HG03039 (cell line): Measurements from ENCODE around the gene HHAT.
"Not testable (repeated sequence)": the region's sequence is repeated elsewhere in the genome, so short reads cannot be mapped to it uniquely, and the experiment has no call there.

ENCODE experiments used
- ATAC-seq: cut with Tn5 transposase; IDR thresholded peaks from one replicate; pipeline ENCODE4 v1.9.1; 2021; ENCODE audit warnings: mild to moderate bottlenecking, moderate library complexity; ENCODE audit not compliant: unreplicated experiment

Gene HHAT

GRCh38 chr1:210385228-210385627 is 56.5 kb downstream of the HHAT start:
- no peak for ATAC-seq

- no peak for ATAC-seq
These were observed 65.6 kb downstream of the HHAT start for GRCh38 chr1:210394281-210394821.

DNA sequence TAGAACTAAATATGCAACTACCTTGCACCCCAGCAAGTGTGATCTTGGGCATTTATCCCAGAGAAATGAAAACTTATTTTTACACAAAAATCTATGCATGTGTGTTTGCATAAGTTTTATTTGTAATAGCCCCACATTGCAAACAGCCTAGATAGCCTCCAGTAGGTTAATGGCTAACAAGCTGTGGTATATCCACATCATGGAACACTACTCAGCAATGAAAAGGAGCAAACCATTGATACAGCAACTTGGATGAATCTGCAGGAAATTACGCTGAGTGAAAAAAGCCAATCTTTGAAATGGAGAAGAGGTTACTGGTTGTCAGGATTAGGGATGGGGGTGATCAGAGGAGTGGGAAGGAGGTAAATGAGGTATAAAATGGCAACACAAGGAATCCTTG is 67.8 kb downstream of the HHAT start:
- ATAC-seq: no peak

DNA sequence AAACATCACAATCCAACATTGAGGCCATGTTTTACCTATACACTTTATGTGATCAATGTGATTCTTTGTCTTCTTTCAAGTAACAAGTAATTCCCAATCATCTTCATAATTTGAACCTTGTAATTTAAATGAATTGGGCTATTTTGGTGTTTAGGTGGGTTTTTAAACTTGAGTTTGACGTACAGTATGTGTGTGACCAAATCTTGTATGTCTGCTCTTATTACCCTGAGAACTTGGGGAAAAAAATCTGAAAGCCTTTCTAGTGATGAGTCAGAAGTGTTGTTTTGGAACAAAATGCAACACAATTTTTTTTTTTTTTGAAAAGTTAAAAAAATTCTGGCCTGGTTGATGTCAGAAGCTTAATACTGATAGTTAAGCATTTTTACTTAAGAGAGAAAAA is 68.5 kb downstream of the HHAT start:
- ATAC-seq: no peak

DNA sequence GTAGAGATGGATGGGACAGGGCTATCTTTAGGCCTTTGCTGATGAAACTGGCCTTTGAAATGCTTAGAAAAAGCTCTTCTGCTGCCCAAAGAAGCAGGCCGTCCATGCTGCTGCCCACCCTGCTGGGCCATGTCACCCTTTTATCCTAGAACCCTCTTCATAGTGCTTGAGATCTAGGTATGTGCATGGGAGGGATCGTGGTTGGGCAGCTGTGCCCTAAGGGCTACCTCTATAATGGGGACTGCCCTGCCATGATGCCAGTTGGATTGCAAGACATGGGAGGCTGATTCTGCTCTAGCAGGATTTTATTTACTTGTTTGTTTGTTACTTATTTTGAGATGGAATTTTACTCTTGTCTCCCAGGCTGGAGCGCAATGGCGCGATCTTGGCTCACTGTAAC is 69.0 kb downstream of the HHAT start:
- no peak for ATAC-seq

DNA sequence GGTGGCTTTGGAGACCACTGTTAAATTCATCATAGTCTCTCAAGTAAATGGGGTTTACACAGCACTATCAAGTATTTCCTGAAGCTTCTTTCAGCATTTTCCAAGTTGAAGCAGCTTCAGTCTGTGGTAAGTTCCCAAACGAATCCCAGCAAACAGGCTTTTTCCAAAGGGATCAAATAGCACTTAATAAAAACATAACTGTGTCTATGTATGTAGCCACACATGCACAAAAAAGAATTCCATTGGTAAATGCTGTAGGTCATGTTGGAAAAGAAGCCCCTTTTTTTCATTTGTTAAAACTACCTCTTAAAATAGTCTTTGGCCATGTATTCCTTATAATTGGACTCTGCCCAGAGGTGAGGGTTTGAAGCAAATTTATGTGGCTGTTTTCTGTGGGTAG is 69.8 kb downstream of the HHAT start:
- no peak for ATAC-seq

- peak; percentile 87 for ATAC-seq
These were observed 71.5 kb downstream of the HHAT start for GRCh38 chr1:210400043-210400840.

- ATAC-seq: no peak
These were observed 73.9 kb downstream of the HHAT start for GRCh38 chr1:210402560-210402959.

DNA sequence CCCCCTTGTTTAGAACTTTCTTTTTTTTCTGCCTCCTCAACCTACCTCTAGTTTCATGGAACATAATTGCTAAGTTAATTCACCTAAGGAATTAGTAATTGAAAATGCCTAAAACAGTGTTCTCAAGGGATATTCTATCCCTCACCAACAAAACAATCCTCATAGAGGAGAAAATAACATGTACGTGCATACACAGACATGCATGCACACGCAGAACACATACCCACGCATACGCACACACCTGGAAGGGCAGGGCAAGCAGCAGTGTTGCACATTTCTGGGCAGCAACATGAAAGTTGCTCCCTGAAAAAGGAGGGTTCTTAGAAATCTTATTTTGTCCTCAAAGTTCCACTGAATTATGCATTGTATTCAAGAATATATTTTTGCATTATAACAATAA is 76.6 kb downstream of the HHAT start:
- ATAC-seq: no peak

- ATAC-seq: not testable (repeated sequence)
These were observed 77.6 kb downstream of the HHAT start for GRCh38 chr1:210406341-210406740.

- peak; percentile 70 for ATAC-seq
These were observed 78.6 kb downstream of the HHAT start for GRCh38 chr1:210407207-210407886.

DNA sequence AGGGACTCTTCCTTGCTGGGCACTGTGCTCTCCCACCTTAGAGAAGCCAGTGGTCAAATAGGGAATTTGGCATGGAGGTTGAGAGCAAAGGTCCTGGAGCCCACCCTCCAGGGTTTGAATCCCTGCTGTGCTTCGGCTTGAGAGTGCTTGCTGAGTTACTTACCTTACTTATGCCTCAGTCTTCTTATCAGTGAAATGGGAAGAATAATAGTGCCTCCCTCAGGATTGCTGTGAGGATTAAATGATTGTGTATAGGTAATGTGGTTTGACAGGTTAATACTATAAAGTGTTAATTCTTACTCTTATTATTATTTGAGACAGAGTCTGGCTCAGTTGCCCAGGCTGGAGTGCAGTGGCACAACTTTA is 79.2 kb downstream of the HHAT start:
- no peak for ATAC-seq

GRCh38 chr1:210412240-210412639 is 83.5 kb downstream of the HHAT start:
- ATAC-seq: no peak

DNA sequence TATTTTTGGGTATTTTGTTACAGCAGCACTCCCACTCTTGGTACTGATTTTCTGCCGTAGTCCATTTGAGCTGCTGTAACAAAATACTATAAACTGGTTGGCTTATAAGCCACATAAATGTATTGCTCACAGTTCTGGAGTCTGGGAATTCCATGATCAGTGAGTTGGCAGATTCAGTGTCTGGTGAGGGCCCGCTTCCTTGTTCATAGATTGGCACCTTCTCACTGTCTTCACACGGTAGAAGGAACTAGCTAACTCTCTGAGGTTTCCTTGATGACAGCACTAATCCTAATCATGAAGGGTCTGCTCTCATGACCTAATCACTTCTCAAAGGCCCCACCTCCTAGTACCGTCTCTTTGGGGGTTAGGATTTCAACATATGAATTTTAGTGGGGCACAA is 85.2 kb downstream of the HHAT start:
- no peak for ATAC-seq

- no peak for ATAC-seq
These were observed 87.2 kb downstream of the HHAT start for GRCh38 chr1:210415846-210416448.

- no peak for ATAC-seq
These were observed 88.0 kb downstream of the HHAT start for GRCh38 chr1:210416681-210417080.

DNA sequence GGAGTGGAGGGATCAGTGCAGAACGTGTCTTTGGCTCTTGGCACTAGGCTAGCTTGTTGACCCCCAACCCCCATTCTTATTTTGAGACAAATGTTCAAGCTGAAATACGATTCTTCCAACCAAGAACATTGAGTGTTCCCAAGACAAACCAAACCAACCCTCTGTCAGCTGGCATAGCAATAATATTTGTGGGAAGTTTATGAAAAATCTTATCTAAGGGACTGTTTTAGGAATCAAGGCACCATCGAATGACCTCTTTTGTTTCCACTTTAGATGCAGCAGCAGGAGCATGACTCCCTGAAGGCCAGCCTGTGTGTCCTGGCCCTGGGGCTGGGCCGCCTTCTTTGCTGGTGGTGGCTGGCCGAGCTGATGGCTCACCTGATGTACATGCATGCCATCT is 89.2 kb downstream of the HHAT start:
- ATAC-seq: no peak

GRCh38 chr1:210418863-210419650 is 90.4 kb downstream of the HHAT start:
- no peak for ATAC-seq

GRCh38 chr1:210426696-210427095 is 98.0 kb downstream of the HHAT start:
- ATAC-seq: not testable (repeated sequence)

DNA sequence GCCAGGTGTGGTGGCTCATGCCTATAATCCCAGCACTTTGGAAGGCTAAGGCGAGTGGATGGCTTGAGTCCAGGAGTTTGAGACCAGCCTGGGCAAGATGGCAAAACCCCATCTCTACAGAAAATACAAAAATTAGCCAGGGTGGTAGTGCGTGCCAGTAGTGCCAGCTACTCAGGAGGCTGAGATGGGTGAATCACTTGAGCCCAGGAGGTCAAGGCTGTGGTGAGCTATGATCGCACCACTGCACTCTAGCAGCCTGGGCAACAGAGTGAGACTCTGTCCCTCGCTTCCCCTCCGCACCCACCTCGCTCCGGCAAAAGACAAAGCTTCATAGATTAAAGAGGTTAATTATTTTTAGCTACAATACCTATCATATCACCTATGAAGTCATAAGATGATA is 100.0 kb downstream of the HHAT start:
- ATAC-seq: no peak

DNA sequence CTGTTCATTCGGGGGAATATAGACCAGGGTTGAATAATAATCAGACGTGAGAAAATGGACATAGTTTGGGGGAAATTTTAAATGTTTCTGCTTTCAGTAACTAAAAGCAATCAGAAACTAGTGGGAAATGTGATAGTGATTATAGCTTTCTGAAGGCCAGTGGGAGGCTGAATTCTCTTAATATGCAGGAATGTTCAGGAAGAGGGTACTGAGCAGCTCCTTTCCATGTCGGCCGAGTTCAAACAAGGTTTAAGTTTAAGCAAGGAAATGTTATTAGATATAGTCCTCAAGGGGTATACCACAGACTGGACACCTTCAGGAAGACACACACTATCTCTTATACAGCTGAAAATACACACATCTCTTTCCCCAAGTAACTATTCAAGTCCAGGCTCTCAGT is 105.5 kb downstream of the HHAT start:
- no peak for ATAC-seq
